GM18873 (cell line): ENCODE data around the gene DEGS2.
"Not testable (repeated sequence)": the region's sequence is repeated elsewhere in the genome, so short reads cannot be mapped to it uniquely, and the experiment has no call there.

Source experiments
- ATAC-seq: cut with Tn5 transposase; IDR thresholded peaks from one replicate; pipeline ENCODE4 v1.9.1; 2021; ENCODE audit warnings: mild to moderate bottlenecking, moderate library complexity, moderate number of reproducible peaks; ENCODE audit not compliant: unreplicated experiment, low FRiP score

Gene DEGS2

DNA sequence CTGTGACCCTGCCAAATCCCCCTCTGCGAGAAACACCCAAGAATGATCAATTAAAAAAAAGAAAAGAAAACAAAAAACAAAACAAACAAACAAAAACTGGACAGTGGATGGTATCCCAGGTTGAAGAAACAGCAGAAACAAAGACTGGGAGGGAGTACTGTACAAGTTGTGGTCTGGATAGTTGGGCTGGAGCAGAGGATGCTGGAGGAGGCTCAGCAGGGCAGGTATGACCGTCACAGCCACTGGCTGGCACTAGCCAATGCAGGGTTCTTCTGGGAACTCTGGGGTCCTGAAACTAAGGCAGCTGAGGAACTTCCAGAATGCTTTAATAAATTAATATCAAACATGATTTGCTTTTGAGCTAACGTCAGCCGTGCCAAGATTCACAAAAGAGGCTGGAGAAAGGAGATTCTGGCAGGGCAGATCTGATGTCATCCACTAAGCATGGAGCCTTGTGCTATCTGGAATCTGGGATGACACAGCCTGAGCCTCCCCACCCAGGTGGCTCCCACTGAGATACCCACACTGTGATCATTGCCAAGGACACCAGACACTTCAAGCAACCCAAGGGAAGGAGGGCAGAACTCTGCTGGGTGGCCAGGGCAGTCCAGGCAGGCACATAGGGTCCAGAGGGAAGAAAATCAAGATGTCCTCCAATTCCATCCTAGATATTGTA is 22.6 kb upstream of the DEGS2 start:
- ATAC-seq: not testable (repeated sequence)

DNA sequence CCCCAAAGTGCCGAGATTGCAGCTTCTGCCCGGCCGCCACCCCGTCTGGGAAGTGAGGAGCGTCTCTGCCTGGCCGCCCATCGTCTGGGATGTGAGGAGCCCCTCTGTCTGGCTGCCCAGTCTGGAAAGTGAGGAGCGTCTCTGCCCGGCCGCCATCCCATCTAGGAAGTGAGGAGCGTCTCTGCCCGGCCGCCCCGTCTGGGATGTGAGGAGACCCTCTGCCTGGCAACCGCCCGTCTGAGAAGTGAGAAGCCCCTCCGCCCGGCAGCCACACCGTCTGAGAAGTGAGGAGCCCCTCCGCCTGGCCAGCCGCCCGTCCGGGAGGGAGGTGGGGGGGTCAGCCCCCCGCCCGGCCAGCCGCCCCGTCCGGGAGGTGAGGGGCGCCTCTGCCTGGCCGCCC is 21.2 kb upstream of the DEGS2 start:
- ATAC-seq: not testable (repeated sequence)

DNA sequence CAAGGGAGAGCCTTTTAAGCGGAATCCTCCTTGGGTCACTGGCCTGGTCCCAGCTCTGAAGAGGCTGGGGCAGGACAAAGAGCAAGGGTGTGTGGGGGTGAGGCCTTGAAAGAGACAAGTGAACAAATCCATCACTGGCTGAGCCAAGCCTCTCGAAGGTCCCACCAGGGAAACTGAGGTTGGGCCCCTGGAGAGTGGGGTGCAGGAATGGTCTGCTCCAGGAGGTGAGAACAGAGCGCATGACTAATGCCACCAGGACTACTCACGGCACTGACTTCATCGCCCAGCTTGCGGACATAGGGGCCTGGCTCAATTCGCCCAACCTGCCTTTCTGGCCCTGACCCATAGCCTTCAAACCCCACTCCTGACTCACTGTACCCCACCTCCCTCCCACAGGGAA is 19.2 kb upstream of the DEGS2 start:
- ATAC-seq: no peak

DNA sequence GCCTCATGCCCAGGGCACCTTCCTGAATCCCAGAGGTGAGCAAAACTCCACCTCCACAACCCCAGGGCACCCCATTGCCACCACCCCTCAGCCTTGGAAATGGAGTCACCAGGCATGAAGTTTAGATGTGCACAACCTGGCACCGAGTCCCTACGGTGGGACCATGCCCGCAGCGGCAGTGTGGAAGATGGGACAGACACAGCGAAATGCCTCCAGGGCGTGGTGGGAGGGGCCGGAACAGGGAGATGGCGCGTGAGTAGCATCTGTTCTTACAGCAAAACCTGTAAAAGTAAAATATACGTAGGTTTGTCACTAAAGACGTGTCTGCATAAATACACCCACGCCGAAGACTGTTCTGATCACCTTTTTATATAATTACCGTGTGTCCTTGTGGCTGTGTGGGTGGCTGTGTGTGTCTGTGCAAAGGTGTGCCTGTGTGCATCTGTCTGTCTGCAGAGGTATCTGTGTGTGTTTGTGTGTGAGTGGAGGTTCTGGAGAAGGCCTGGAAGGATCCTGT is 17.4 kb upstream of the DEGS2 start:
- ATAC-seq: no peak

DNA sequence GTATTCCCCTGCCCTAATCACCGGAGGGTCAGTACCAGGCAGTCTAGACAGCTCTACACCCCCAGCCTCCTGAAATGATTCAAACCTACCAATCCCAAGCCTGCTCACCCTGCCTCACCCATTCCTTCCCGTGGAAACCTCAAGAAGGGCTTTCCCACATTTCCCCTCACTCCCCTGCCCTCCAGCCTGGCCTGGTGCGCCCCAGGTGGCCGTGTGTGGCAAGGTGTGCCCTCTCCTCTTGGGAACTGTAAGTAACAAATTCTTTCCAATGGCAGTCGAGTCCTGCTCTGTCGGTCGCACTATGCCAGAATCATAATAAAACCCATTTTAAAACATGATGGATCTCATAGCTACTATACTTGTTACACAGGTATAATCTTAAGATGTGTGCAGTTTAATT is 13.9 kb upstream of the DEGS2 start:
- no peak for ATAC-seq

DNA sequence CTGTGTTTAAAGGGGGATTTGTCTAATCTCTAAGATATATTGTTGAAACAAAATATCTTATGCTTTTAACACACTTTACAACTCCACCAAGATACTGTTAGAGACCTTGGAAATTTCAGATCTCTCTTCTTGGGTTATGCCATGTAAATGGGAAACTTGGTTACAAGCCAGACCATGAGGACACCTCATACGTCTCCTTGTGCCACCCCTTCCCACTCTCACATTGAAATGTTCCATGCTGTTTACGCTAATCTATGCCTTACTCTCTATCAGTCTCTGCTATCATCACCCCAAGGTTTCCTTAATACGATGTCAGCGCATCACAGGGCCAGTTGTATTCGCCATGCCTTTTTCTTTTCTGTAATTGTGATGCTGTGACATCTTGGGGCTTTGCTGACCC is 13.4 kb upstream of the DEGS2 start:
- no peak for ATAC-seq

DNA sequence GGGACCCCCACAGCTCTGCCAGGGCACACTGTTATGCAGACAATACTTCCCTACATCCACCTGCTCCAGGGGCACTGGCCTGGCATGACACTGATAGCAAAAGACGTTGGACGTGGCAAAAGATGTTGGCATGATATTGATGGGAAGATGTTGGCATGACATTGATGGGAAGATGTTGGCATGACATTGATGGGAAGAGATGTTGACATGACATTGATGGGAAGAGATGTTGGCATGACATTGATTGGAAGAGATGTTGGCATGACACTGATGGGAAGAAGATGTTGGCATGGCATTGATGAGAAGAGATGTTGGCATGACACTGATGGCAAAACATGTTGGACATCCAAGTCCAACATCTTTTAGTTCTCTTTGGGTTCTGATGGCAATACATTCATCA is 11.4 kb upstream of the DEGS2 start:
- no peak for ATAC-seq

DNA sequence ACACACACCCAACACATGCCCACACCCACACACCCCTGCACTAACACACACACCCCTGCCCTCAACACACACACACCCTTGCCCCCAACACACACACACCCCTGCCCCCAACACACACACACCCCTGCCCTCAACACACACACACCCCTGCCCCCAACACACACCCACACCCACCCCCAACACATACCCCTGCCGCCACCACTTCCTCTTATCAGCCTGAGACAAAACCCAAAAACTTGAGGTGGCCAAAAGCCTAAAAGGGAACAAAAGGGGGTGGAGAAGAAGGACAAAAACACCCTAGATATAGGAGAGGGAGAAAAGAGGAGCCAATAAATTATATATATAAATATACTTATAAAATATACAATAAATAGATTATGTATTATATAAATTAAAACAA is 9.1 kb upstream of the DEGS2 start:
- no peak for ATAC-seq

DNA sequence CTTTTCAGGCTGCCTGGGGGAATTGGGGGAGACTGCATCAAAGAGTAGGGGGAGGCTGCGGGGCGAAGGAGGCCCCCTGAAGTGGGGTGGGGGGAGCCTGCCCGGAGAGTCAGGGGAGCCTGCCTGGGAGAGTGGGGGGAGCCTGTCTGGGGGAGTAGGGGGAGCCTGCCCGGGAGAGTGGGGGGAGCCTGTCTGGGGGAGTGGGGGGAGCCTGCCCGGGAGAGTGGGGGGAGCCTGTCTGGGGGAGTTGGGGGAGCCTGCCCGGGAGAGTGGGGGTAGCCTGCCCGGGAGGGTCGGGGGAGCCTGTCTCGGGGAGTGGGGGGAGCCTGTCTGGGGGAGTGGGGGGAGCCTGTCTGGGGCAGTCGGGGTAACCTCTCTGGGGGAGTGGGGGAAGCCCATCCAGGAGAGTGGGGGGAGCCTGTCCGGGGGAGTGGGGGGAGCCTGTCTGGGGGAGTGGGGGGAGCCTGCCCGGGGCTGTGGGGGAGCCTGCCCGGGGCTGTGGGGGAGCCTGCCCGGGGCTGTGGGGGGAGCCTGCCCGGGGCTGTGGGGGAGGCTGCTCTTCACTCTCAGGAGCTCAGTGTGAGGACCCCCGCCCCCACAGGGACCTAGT is 6.5 kb upstream of the DEGS2 start:
- no peak for ATAC-seq

DNA sequence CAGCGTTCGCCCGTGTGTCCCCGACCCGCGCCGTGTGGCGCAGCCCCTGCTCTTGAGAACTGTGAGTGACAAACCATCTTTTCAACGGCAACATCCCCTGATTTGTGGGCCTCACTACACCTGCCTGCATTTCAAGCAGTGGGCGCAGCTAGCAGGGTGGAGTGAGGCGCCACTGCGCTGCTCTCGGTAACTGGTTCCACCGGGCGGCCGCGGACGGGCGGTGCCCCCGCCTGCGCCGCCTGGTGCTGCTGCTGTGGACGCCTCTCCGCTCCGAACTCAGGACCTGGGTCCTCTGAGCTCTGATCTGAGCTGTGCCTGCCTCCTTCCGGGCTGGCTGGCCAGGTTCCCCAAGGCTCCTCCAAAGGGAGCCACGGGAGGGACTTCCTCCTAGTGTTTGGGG is 5.9 kb upstream of the DEGS2 start:
- ATAC-seq: no peak

DNA sequence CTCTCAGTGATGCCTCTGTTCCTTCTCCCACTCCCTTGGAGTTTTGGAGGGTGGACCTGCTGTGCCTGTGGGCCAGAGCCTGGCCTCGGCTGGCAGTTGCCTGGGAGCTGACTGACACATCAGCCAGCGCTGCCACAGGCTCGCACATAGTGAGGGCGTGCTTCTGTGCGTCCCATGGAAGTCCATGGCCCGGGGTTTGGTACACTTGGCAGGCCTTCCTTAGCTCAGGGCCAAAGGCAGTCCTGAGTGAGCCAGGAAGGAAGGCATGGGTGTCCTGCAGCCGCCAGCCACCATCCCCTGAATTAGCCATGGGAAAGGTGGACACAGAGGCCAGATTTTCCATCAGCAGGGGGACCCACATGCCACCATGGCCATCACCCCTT is 1.1 kb upstream of the DEGS2 start:
- ATAC-seq: no peak

DNA sequence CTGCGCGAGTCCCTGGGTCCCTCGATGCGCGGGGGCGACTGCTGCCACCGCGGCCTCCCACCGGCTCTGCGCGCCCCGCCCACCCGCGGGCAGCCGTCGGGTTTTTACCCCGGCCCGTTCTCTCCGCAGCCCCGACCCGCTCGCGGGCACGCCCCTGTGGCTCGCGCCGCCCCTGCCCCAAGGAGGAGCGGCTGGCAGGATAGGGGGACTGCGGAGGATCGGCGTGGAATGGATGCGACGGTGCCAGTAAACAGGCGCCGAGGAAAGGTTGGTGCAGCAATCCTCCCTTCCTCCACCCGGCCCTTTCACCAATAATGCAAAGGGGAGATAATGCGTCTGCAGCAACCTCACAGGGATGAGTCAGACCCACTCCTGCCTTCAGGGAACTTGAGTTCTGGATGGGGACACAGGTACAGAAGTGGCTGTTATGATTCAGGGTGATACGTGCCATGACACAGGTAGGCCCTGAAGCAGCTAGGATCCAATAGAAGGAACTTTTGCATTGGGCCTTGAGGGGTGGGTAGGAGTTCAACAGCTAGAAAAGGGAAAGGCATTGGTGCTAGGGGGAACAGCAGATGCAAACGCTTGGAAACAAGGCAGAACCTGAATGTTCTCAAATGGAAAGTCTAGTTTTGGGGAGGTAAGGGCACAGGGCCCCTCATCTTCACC is 554 bp upstream of the DEGS2 start:
- ATAC-seq: no peak

DNA sequence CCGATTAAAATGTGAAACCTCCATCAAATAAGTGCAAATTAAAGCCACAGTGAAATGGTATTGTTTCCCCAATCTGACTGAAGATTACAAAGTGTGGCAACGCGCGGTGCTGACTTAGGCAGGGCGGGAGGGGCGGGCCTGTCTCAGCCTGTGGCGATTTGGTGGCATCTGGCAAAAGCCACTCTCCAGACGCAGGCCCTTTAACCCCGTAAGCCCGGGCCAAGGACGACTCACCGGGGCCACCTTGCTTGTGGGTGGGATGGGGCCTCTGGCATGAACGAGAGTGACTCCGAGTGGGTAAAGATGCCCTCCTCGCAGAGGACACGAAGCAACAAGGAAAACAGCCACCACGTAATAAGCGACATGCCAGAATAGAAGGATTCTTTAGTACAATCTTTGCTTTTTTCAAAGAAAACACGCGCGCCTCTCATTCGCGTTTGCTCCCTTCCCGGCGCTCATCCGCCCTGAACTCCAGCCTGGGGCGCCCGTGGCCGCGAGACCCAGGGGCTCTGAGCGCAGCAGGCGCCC is 815 bp downstream of the DEGS2 start:
- ATAC-seq: no peak

DNA sequence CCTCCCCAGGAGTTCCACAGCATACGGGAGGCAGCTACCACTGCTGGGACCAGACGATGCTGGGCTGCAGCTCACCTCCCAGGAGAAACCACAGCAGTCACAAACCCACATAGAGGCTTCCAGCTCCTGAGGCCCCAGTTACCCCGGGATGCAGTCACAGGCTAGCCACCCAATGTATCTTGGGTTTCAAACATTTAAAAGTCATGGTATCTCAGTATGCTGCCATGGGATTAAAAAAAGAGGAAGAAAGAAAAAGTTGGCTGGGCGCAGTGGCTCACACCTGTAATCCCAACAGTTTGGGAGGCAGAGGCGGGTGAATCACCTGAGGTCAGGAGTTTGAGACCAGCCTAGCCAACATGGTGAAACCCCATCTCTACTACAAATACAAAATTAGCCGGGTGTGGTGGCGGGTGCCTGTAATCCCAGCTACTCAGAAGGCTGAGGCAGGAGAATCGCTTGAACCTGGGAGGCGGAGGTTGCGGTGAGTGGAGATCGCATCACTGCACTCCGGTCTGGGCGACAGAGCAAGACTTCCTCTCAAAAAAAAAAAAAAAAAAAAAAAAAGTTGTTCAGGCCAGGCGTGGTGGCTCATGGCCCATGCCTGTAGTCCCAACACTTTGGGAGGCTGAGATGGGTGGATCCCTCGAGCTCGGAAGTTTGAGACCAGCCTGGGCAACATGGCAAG is 1.8 kb downstream of the DEGS2 start:
- not testable (repeated sequence) for ATAC-seq

DNA sequence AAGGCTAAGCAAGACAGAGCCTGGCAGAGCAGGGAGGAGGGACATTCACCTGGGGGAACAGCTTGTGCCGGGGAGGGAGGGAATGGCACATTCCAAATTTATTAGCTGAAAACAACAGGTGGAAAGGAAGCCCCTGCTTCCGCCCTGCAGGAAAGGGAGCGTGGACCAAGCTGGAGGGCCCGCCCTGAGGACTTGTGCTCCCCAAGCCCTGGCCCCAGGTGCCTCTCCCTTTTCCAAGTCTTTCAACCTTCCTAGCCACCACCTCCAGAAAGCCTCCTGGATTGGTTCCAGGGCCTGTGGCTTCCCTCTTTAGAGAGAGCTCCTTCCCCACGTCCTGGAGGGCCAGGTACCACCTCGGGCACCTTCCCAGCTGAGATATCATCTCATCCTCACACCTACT is 2.7 kb downstream of the DEGS2 start:
- no peak for ATAC-seq

DNA sequence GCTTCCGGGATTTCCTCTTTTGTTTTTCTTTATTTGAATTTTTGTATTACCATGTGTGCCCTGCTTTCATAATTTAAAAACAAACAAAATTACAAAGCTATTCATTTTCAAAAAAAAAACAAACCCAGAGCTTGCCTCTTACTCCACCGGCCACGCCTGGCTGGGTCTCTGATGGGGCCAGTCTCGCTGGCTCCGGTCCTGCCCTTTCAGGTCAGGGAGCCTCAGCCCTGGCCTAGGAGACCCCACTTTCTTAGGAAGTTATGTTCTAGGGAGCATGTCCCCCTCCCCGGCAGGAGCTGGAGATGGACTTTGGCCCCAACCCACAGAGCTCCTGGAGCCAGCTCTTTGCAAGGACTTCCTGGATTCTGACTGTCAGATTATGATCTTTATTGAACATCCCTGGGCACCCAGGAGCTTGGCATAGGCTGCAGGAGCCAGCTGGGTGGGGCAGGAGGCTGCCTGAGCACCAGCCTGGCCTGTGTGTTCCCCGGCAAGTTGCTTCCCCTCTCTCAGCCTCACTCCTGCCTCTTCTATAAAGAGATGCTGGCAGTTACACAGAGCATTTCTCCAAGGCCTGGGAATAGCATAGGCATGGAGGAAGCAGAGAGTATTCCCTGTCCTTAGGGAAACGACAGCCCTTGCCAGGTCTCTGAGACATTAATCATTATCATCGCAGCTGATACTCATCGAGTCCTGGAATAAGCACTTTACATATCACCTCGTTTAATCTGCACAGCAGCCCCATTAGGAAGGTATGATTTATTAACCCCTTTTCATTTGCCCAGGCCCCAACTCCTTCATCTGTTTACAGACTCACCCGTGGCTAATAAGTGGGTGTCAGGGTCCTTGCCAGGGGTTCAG is 3.5 kb downstream of the DEGS2 start:
- no peak for ATAC-seq

DNA sequence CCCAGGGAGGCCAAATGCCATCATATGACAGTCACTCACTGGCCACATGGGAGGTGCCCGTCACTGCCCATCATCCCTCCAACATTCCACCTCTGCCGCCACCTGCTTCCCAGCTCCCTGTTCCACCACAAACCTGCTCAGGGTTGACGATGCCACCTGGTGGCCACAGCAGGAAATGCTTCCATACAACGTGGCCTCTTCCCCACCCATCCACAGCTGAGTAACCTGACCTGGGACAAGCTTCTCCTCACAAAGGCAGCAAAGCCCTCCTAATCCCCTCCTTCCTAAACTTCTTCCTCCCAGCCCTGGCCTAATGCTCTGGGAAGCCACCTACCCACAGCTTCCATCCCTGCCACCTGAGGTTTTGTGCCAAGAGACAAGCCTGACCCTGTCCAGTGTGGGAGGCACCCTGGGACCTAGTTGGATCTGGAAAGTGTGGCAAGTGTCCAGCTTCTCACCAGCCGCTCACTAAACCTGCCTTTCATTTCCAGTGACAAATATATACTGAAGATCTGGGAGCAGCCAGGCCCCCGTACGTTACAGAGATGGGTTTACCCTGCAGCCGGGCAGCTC is 4.3 kb downstream of the DEGS2 start:
- no peak for ATAC-seq

DNA sequence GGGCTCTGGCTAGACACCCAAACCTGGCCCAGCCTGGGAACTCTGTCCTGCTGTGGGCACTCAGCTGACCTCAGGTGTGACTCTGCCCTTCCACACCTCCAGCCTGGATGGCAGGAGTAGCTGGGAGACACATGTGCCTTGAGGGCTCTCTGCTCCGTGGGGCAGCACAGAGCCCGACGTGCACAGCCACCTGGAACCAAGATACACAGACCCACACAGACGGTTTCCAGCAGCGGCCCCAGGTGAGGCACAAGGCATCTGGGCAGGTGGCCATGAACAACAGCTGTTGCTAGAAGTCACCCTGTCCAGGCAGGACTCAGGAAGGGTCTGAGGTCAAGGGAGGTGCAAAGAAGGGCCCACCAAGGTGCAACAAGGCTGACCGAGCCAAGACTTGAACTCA is 5.9 kb downstream of the DEGS2 start:
- no peak for ATAC-seq

DNA sequence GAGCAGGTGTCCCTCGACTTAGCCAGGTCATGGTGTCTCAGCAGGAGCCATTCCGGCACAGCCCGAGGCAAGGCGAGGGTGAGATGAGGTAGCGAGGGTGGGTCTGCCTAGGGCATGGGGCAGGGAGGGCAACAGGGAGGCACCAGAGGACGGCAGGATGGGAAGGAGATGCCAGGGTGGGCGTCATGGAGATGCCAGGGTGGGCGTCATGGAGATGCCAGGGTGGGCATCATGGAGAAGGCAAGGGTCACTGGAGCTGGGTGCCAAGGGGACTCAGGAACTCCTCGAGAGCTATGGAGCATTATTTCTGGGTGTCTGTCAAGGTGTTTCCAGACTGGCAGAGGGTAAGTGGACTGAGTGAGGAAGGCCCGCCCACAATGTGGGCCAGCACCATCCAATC is 7.4 kb downstream of the DEGS2 start:
- ATAC-seq: no peak
